ENCODE measurements around the gene ANKRD50.

DNA sequence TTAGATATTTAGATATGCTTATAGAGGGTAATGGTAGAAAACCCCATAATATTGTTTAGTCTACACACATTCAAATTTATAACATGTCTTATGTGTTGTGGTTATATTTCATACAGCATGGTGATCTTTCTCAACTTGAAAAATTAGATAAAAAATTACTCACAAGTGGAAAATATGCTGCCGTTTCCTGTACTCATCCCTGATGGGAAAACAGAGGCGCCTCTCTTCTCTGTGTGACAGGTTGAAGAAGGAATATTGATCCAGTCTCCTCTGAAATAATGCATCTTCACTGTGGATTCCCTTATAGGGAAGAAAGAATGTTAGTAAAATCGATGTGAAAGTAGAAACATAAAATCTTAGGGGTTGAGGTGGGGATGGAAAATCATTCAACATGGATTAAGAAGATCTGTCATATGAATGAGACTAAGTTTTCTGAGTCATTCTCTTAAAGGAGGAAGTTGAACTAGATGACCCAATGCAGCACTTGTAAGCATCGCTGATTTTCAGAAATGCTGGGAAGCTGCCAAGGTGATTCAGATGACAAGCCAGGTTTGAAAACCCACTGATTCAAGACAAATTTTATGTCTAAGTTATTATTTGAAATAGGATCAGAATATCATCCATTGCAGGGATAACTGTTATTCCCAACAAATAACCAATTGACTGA is 70.7 kb downstream of the ANKRD50 start:
- TF ChIP-seq, protein P1, sequence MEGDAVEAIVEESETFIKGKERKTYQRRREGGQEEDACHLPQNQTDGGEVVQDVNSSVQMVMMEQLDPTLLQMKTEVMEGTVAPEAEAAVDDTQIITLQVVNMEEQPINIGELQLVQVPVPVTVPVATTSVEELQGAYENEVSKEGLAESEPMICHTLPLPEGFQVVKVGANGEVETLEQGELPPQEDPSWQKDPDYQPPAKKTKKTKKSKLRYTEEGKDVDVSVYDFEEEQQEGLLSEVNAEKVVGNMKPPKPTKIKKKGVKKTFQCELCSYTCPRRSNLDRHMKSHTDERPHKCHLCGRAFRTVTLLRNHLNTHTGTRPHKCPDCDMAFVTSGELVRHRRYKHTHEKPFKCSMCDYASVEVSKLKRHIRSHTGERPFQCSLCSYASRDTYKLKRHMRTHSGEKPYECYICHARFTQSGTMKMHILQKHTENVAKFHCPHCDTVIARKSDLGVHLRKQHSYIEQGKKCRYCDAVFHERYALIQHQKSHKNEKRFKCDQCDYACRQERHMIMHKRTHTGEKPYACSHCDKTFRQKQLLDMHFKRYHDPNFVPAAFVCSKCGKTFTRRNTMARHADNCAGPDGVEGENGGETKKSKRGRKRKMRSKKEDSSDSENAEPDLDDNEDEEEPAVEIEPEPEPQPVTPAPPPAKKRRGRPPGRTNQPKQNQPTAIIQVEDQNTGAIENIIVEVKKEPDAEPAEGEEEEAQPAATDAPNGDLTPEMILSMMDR (IDR thresholded peaks at IDR 0.05; ENCODE audit: insufficient read depth, low read depth, low read length): no peak
- TF ChIP-seq EZH2 (IDR thresholded peaks at IDR 0.05; ENCODE audit: insufficient read depth, low read length): no peak
